MG63 (cell line): Measurements from ENCODE around the gene FGF14. TPM values are rescaled to one million over a fixed set of nuclear protein-coding genes. Genes with fewer than 3 reads are reported as not detected.
"Not testable (repeated sequence)": the region's sequence is repeated elsewhere in the genome, so short reads cannot be mapped to it uniquely, and the experiment has no call there.

Source experiments
- DNase-seq: peaks from one replicate; pipeline ENCODE4 v3.0.0-alpha.2; 2020
- H3K27me3 ChIP-seq: fragments of 250-450 bp; sonication (Bioruptor Pico); 2 replicates; pipeline ENCODE4 v1.5.1; 2020; ENCODE audit warnings: mild to moderate bottlenecking, moderate library complexity
- H3K36me3 ChIP-seq: fragments of 250-450 bp; sonication (Bioruptor Pico); 2 replicates; pipeline ENCODE4 v1.5.1; 2020; ENCODE audit warnings: mild to moderate bottlenecking, moderate library complexity
- H3K4me3 ChIP-seq: fragments of 250-450 bp; sonication (Bioruptor Pico); 2 replicates; pipeline ENCODE4 v1.5.1; 2020; ENCODE audit warnings: mild to moderate bottlenecking, moderate library complexity
- H3K9me3 ChIP-seq: fragments of 250-450 bp; sonication (Bioruptor Pico); 2 replicates; pipeline ENCODE4 v1.5.1; 2020; ENCODE audit warnings: mild to moderate bottlenecking, moderate library complexity
- total RNA-seq: library from RNA; depleted of rRNA; stranded (reverse); fragments of >200 nt; shearing (Covaris generic); gene quantifications from 2 replicates; pipeline ENCODE4 v1.2.3, GENCODE V29; 2014; ENCODE audit warnings: low replicate concordance

The FGF14 gene
- total RNA-seq, 1 experiment from 2014 or later: not detected

DNA sequence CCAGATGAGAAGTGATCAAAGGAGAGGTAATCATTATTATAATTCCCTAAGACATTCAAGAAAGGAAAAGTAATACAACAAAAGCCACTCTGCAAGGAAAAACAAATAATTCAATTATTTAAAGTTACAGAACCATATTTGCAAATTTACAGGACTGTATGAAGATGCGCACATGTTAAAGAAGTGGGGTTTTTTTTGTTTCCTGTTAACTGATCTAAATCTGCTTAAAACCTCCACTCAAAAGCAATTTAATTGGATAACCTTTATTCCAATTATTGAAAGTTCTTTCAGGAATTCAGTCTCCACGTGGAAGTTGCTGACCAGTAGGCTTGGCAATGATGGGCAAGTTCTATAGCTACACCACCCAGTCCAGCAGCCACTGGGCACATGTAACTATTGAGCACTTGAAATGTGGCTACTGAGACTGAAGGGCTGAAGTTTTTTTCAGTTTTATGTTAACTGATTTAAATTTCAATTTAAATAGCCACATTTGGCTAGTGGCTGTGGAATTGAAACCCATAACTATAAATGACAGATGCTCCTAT, 232.3 kb downstream of the FGF14 start:
- Histone ChIP-seq H3K36me3 (no peaks in the 10 kb centered on the region), H3K4me3 (no peak overlapping the region), H3K9me3 (no peaks in the 10 kb centered on the region), H3K27me3 (no peaks in the 10 kb centered on the region)
- DNase-seq: no peak

GRCh38 chr13:102152790-102153189, 249.1 kb downstream of the FGF14 start:
- H3K4me3 ChIP-seq: no peak overlapping the region
- no peaks in the 10 kb centered on the region for H3K36me3 ChIP-seq
- no peaks in the 10 kb centered on the region for H3K27me3 ChIP-seq
- no peak for DNase-seq
- no peaks in the 10 kb centered on the region for H3K9me3 ChIP-seq

DNA sequence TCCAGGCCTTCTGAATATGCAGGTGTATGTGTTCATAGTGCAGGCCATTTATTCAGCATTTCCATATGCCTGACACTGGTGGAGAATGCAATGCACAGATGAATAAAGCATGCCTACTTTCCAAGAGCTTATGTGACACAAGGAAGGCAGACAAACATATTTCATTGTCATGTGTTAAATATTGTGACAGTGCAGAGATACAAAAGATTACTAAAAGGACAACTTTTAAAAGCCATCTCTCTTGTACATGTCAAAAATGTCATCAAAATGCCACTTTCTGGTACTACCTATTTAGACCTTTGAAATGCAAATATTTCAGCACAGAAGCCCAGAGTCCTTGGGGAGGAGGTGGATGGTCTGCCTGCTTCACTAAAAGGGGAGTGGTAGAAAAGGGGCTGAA, 254.5 kb downstream of the FGF14 start:
- H3K27me3 ChIP-seq: no peaks in the 10 kb centered on the region
- no peaks in the 10 kb centered on the region for H3K9me3 ChIP-seq
- no peaks in the 10 kb centered on the region for H3K36me3 ChIP-seq
- H3K4me3 ChIP-seq: no peak overlapping the region
- no peak for DNase-seq

- Histone ChIP-seq H3K36me3 (no peaks in the 10 kb centered on the region), H3K27me3 (no peaks in the 10 kb centered on the region)
Observed at GRCh38 chr13:102145750-102146149, 256.1 kb downstream of the FGF14 start.

GRCh38 chr13:102142473-102142826, 259.4 kb downstream of the FGF14 start:
- H3K4me3 ChIP-seq: no peak overlapping the region
- no peaks in the 10 kb centered on the region for H3K36me3 ChIP-seq
- H3K9me3 ChIP-seq: no peaks in the 10 kb centered on the region
- H3K27me3 ChIP-seq: no peaks in the 10 kb centered on the region
- DNase-seq: no peak

More at GRCh38 chr13:102145750-102146149, 256.1 kb downstream of the FGF14 start:
- H3K9me3 ChIP-seq: no peaks in the 10 kb centered on the region
- no peak for DNase-seq
- no peak overlapping the region for H3K4me3 ChIP-seq

- no peak for DNase-seq
- H3K4me3 ChIP-seq: no peak overlapping the region
Observed at GRCh38 chr13:102141625-102142472, 260.0 kb downstream of the FGF14 start.

GRCh38 chr13:102139626-102140025, 262.2 kb downstream of the FGF14 start:
- no peaks in the 10 kb centered on the region for H3K9me3 ChIP-seq
- no peak overlapping the region for H3K4me3 ChIP-seq
- H3K27me3 ChIP-seq: no peaks in the 10 kb centered on the region
- no peak for DNase-seq
- no peaks in the 10 kb centered on the region for H3K36me3 ChIP-seq

More at GRCh38 chr13:102141625-102142472, 260.0 kb downstream of the FGF14 start:
- H3K27me3 ChIP-seq: no peaks in the 10 kb centered on the region
- no peaks in the 10 kb centered on the region for H3K9me3 ChIP-seq
- no peaks in the 10 kb centered on the region for H3K36me3 ChIP-seq

GRCh38 chr13:102138635-102139190, 263.1 kb downstream of the FGF14 start:
- no peaks in the 10 kb centered on the region for H3K9me3 ChIP-seq
- no peaks in the 10 kb centered on the region for H3K36me3 ChIP-seq
- H3K4me3 ChIP-seq: no peak overlapping the region
- no peaks in the 10 kb centered on the region for H3K27me3 ChIP-seq
- DNase-seq: no peak

DNA sequence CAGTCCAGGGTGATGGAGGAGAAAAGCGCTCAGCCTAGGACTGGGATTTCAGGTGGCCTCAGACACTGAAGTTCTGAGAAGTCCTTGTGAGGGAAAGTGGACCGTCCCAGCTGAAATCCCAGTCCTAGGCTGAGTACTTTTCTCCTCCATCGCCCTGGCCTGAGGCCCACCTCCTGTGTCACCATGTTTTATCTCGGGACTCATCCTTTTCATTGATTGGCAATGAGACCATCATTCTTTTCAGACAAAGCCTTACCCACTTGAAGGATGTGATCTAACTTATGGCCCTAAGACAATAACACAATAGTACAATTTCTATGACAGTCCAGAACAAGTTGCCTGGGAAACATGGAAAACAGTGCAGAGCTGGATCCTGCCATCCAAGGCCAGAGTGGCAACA, 263.9 kb downstream of the FGF14 start:
- not testable (repeated sequence) for H3K9me3 ChIP-seq, H3K4me3 ChIP-seq, H3K36me3 ChIP-seq, DNase-seq, H3K27me3 ChIP-seq

DNA sequence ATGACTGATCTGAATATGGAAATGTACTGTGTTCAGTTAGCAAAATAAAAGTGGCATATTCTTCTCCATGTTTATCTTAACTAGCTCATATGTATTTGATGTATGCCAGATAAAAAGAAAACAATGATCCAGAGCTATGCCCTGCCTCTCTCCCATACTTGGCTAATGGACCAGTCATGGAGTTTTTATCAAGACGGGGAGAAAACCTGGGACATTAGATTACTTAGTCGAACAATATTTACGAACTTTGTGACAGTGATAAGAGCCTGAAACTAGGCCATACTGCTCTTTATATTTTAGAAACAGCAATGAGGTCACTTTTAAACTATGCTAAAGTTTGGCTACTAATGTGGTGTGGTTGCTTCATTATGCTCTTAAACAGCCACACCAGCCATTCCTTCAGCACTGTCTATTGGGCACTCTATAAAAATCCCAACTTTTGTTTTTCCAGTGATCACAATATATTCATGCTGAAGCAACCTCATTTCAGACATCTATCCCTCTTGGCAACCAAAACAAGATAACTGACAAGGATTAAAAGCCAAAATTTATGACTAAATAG, 265.0 kb downstream of the FGF14 start:
- Histone ChIP-seq H3K27me3 (no peaks in the 10 kb centered on the region), H3K4me3 (no peak overlapping the region), H3K36me3 (no peaks in the 10 kb centered on the region), H3K9me3 (no peaks in the 10 kb centered on the region)
- no peak for DNase-seq

DNA sequence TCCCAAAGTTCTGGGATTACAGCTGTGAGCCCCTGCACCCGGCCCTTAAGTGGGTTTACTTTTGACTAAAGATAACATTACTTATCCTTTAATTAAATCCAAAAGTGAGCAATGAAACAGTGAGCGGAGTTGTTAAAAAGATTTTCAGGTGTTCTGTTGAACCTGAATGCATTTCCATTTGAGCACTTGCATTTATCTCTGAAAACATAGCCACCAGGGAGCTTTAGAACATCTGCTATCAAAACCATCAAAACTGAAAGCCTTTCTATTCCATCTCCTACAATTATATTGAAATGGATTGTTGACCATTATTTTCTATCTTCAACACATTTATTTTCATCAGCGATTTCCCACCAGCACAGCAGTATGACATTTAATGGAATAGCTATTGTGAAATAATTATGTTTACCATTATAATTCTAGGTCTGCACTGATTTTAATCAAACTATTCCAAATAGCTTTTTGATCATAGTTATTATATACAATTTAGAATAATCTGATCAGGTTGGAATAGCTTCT, 269.0 kb downstream of the FGF14 start:
- Histone ChIP-seq H3K27me3 (no peaks in the 10 kb centered on the region), H3K9me3 (no peaks in the 10 kb centered on the region), H3K4me3 (no peak overlapping the region), H3K36me3 (no peaks in the 10 kb centered on the region)
- DNase-seq: no peak

- H3K4me3 ChIP-seq: no peak overlapping the region
- no peaks in the 10 kb centered on the region for H3K9me3 ChIP-seq
- no peak for DNase-seq
- H3K36me3 ChIP-seq: no peaks in the 10 kb centered on the region
- H3K27me3 ChIP-seq: no peaks in the 10 kb centered on the region
Observed at GRCh38 chr13:102131246-102131645, 270.6 kb downstream of the FGF14 start.

DNA sequence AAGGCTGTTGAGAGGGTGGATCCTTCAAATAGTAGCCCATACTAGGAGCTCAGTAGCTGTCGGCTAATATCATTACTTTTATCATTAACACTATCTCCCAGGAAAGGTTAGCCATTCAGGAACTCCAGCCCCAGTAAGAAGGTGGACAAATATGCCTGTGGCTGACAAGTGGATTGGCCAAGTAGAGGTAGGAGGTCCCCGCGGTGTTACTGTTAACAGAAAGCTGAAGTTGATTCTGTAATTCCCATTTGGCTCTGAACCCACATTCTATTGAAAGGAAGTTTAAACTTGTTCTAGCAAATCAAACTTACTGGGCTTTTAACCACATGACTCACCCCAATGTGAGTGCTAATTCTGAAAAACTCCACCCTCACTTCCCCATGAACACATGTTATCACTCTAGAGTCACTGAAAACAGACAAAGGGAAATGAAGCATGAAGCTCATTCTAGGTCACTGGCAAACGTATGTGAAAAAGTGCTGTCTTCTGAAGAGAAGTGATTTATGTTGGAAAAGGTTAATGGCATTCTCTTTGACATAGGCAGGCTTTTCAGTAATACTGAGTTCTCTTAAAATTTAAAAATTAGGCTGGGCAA, 273.5 kb downstream of the FGF14 start:
- H3K27me3 ChIP-seq: no peaks in the 10 kb centered on the region
- peak; percentile 14 for DNase-seq
- H3K4me3 ChIP-seq: no peak overlapping the region
- no peaks in the 10 kb centered on the region for H3K9me3 ChIP-seq
- H3K36me3 ChIP-seq: no peaks in the 10 kb centered on the region

GRCh38 chr13:102127153-102127552, 274.7 kb downstream of the FGF14 start:
- H3K9me3 ChIP-seq: no peaks in the 10 kb centered on the region
- no peaks in the 10 kb centered on the region for H3K27me3 ChIP-seq
- no peak overlapping the region for H3K4me3 ChIP-seq
- no peak for DNase-seq
- no peaks in the 10 kb centered on the region for H3K36me3 ChIP-seq

- Histone ChIP-seq H3K4me3 (no peak overlapping the region), H3K9me3 (no peaks in the 10 kb centered on the region), H3K36me3 (no peaks in the 10 kb centered on the region), H3K27me3 (no peaks in the 10 kb centered on the region)
- no peak for DNase-seq
Observed at GRCh38 chr13:102122147-102122546, 279.7 kb downstream of the FGF14 start.

DNA sequence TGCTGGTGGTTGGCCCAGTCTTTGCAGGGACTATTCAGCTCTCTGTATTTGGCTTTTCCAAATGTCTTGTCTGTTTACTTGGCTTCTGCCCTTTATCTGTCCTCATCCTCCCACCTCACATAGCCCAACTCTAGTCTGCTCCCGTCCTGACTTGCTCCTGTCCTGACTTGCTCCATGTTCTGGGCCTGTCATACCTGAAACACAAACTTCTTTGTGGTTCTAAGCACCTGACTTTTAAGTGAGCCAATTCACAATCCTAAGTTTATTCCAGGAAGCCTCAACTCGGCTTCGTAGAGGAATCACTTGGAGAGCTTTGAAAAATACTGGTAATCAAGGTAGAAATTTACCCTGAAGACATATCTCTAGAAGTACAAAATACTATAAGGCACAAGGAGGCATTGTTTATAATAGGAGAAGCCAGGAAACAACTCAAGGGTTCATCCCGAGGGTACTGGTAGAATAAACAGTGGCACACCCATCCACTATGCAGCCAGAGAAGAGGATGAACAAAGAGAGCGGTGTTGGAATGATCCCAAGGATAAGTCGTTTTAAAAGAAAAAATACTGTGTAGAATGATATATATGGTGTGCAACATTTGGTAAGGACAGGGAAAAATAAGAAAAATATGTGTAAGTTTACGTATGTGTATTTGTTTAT, 284.5 kb downstream of the FGF14 start:
- Histone ChIP-seq H3K4me3 (no peak overlapping the region), H3K9me3 (no peaks in the 10 kb centered on the region), H3K27me3 (no peaks in the 10 kb centered on the region), H3K36me3 (no peaks in the 10 kb centered on the region)
- DNase-seq: no peak

DNA sequence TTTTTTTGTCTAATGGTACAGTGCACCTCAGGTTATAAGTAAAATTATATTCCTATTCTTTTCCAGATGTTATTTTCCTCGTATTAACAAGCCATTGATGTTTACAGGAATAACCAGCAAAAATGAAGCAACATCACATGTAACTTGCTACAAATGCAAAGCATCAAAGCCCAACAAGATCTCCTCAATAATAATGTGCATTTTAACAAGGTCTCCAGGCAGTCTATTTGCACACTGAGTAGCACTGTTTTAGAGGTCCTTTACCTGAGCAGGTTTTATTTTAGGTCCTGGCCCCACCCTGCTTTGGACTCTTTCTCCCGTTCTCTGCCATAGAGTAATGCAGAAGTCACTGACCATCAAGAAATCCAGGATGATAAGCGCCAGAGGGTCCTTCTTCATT, 298.4 kb downstream of the FGF14 start:
- Histone ChIP-seq H3K36me3 (no peaks in the 10 kb centered on the region), H3K27me3 (0 out of 2 replicates have a peak, but pooled peaks cover 4% of the 10 kb centered on the region), H3K9me3 (no peaks in the 10 kb centered on the region), H3K4me3 (no peak overlapping the region)
- no peak for DNase-seq
